Measurements from ENCODE around the gene DPH3. TPM values are rescaled to one million over a fixed set of nuclear protein-coding genes. Genes with fewer than 3 reads are reported as not detected.

The DPH3 gene
- total RNA-seq, 6 experiments from 2014 or later: 35.5 to 49.8 (median 44.3) TPM

GRCh38 chr3:16302082-16302631, 37.4 kb upstream of the DPH3 start:
- no peaks in the 10 kb centered on the region for H3K9me3 Mint-ChIP-seq
- no peak overlapping the region for H3K4me3 Mint-ChIP-seq
- no peak for DNase-seq
- H3K27me3 Mint-ChIP-seq (ENCODE audit: insufficient read depth): no peaks in the 10 kb centered on the region; the same call in 1 of the 2 replicates
- H3K27ac Mint-ChIP-seq: no peak overlapping the region
- TF ChIP-seq CTCF (IDR thresholded peaks at IDR 0.05): no peak
- H3K4me1 Mint-ChIP-seq (ENCODE audit: low read depth): peaks cover 4% of the 10 kb centered on the region; the same call in 1 of the 2 replicates
- peaks cover 25% of the 10 kb centered on the region for H3K36me3 Mint-ChIP-seq (ENCODE audit: low read depth)

GRCh38 chr3:16301507-16301906, 36.8 kb upstream of the DPH3 start:
- DNase-seq: no peak
- Mint-ChIP-seq H3K27me3 (ENCODE audit: insufficient read depth) (no peaks in the 10 kb centered on the region; the same call in 1 of the 2 replicates), H3K27ac (no peak overlapping the region), H3K9me3 (no peaks in the 10 kb centered on the region), H3K36me3 (ENCODE audit: low read depth) (peaks cover 32% of the 10 kb centered on the region), H3K4me3 (no peak overlapping the region), H3K4me1 (ENCODE audit: low read depth) (peaks cover 4% of the 10 kb centered on the region; the same call in 1 of the 2 replicates)
- no peak for TF ChIP-seq CTCF (IDR thresholded peaks at IDR 0.05)

- no peak for TF ChIP-seq CTCF (IDR thresholded peaks at IDR 0.05)
- no peaks in the 10 kb centered on the region for H3K9me3 Mint-ChIP-seq
- H3K36me3 Mint-ChIP-seq (ENCODE audit: low read depth): peaks cover 36% of the 10 kb centered on the region
- no peak overlapping the region for H3K27ac Mint-ChIP-seq
- no peak overlapping the region for H3K4me3 Mint-ChIP-seq
- no peak for DNase-seq
- no peaks in the 10 kb centered on the region; the same call in 1 of the 2 replicates for H3K27me3 Mint-ChIP-seq (ENCODE audit: insufficient read depth)
- H3K4me1 Mint-ChIP-seq (ENCODE audit: low read depth): peaks cover 4% of the 10 kb centered on the region; the same call in 1 of the 2 replicates
Observed at GRCh38 chr3:16300881-16301359, 36.2 kb upstream of the DPH3 start.

- peaks cover 9% of the 10 kb centered on the region for H3K4me1 Mint-ChIP-seq (ENCODE audit: low read depth)
Observed at GRCh38 chr3:16300307-16300706, 35.6 kb upstream of the DPH3 start.

GRCh38 chr3:16299746-16300145, 35.0 kb upstream of the DPH3 start:
- DNase-seq: no peak
- H3K27ac Mint-ChIP-seq: no peak overlapping the region
- no peaks in the 10 kb centered on the region for H3K9me3 Mint-ChIP-seq
- H3K27me3 Mint-ChIP-seq (ENCODE audit: insufficient read depth): no peaks in the 10 kb centered on the region
- no peak for TF ChIP-seq CTCF (IDR thresholded peaks at IDR 0.05)
- no peak overlapping the region for H3K4me3 Mint-ChIP-seq
- peaks cover 33% of the 10 kb centered on the region for H3K36me3 Mint-ChIP-seq (ENCODE audit: low read depth)
- H3K4me1 Mint-ChIP-seq (ENCODE audit: low read depth): peaks cover 15% of the 10 kb centered on the region

More at GRCh38 chr3:16300307-16300706, 35.6 kb upstream of the DPH3 start:
- no peak overlapping the region for H3K27ac Mint-ChIP-seq
- no peak overlapping the region for H3K4me3 Mint-ChIP-seq
- H3K27me3 Mint-ChIP-seq (ENCODE audit: insufficient read depth): no peaks in the 10 kb centered on the region; the same call in 1 of the 2 replicates
- TF ChIP-seq CTCF (IDR thresholded peaks at IDR 0.05): no peak
- no peaks in the 10 kb centered on the region for H3K9me3 Mint-ChIP-seq
- DNase-seq: no peak
- H3K36me3 Mint-ChIP-seq (ENCODE audit: low read depth): peaks cover 32% of the 10 kb centered on the region
